Activated CD8-positive, alpha-beta memory T cell treated with anti-CD3 and anti-CD28 coated beads for 1 hour (primary cell): ENCODE data around the gene BANP.
"Not testable (repeated sequence)": the region's sequence is repeated elsewhere in the genome, so short reads cannot be mapped to it uniquely, and the experiment has no call there.

ENCODE experiments used
- DNase-seq, 2 donors: peaks; one replicate each; pipeline ENCODE4 v3.0.0-alpha.2; 2020; ENCODE audit warnings: low read depth in 1 of 2; ENCODE audit errors: extremely low read depth in 1 of 2

Gene BANP

GRCh38 chr16:87990254-87990653, 39.0 kb downstream of the BANP start:
- not testable (repeated sequence) for DNase-seq

- DNase-seq, result not testable (repeated sequence)
Measured at GRCh38 chr16:87992142-87992541, 40.9 kb downstream of the BANP start.

- DNase-seq, result no peak
Measured at GRCh38 chr16:87993901-87994300, 42.7 kb downstream of the BANP start.

GRCh38 chr16:87995644-87996043, 44.4 kb downstream of the BANP start:
- no peak for DNase-seq

- DNase-seq, result no peak
Measured at GRCh38 chr16:87996962-87997880, 46.0 kb downstream of the BANP start.

- DNase-seq, result not testable (repeated sequence)
Measured at GRCh38 chr16:87998184-87998793, 47.1 kb downstream of the BANP start.

GRCh38 chr16:87998992-87999391, 47.8 kb downstream of the BANP start:
- DNase-seq, result not testable (repeated sequence)

- no peak for DNase-seq
Measured at GRCh38 chr16:88002211-88002610, 51.0 kb downstream of the BANP start.

GRCh38 chr16:88002749-88003148, 51.5 kb downstream of the BANP start:
- no peak for DNase-seq

- DNase-seq, result no peak
Measured at GRCh38 chr16:88003316-88003715, 52.1 kb downstream of the BANP start.

GRCh38 chr16:88003736-88004135, 52.5 kb downstream of the BANP start:
- DNase-seq, result no peak

- DNase-seq, result no peak
Measured at GRCh38 chr16:88004391-88004790, 53.2 kb downstream of the BANP start.

GRCh38 chr16:88005181-88005581, 53.9 kb downstream of the BANP start:
- DNase-seq, result no peak

- no peak for DNase-seq
Measured at GRCh38 chr16:88005968-88006367, 54.7 kb downstream of the BANP start.

- no peak for DNase-seq
Measured at GRCh38 chr16:88007321-88007731, 56.1 kb downstream of the BANP start.

- no peak for DNase-seq
Measured at GRCh38 chr16:88008840-88009239, 57.6 kb downstream of the BANP start.

GRCh38 chr16:88009563-88010342, 58.5 kb downstream of the BANP start:
- no peak for DNase-seq

- no peak for DNase-seq
Measured at GRCh38 chr16:88010343-88010967, 59.2 kb downstream of the BANP start.

GRCh38 chr16:88010968-88011483, 59.8 kb downstream of the BANP start:
- no peak for DNase-seq

- DNase-seq, result no peak
Measured at GRCh38 chr16:88012360-88012759, 61.1 kb downstream of the BANP start.
